Keratinocyte (primary cell): ENCODE data around the gene ADAMTS16. TPM values are rescaled to one million over a fixed set of nuclear protein-coding genes. Genes with fewer than 3 reads are reported as not detected.

Experiments
- DNase-seq: peaks from one replicate; pipeline ENCODE4 v3.0.0-alpha.2; 2011; ENCODE audit warnings: low read depth, missing footprints, low spot score
- FAIRE-seq: peaks from 2 replicates; lab custom pipeline; 2011; peaks lifted over from hg19 to GRCh38; lab: Jason Lieb, UNC
- H2AFZ ChIP-seq: 2 replicates; pipeline ENCODE4 v1.6.0; 2012; ENCODE audit warnings: low read length, control low read depth, inconsistent platforms; ENCODE audit not compliant: control insufficient read depth
- H3K27ac ChIP-seq: 2 replicates; pipeline ENCODE4 v1.5.1; 2011; ENCODE audit warnings: low read length; ENCODE audit not compliant: control insufficient read depth, insufficient read depth
- H3K27me3 ChIP-seq: 3 replicates; pipeline ENCODE4 v1.6.0; 2011; ENCODE audit warnings: low read length; ENCODE audit not compliant: control insufficient read depth, insufficient read depth; ENCODE audit errors: extremely low read depth
- H3K36me3 ChIP-seq, 2 experiments: 2 replicates in 1 of 2; 3 replicates in 1 of 2; pipeline ENCODE4 v1.5.1; 2011; ENCODE audit warnings: low read length in 2 of 2, mild to moderate bottlenecking in 1 of 2; ENCODE audit not compliant: control insufficient read depth in 2 of 2, insufficient read depth in 2 of 2; ENCODE audit errors: extremely low read depth in 1 of 2
- H3K4me1 ChIP-seq: 3 replicates; pipeline ENCODE4 v1.5.1; 2011; ENCODE audit warnings: low read length; ENCODE audit not compliant: control insufficient read depth, insufficient read depth; ENCODE audit errors: extremely low read depth
- H3K4me2 ChIP-seq: 3 replicates; pipeline ENCODE4 v1.6.0; 2011; ENCODE audit warnings: low read depth, low read length; ENCODE audit not compliant: control insufficient read depth, insufficient read depth; ENCODE audit errors: extremely low read depth
- H3K4me3 ChIP-seq, 3 experiments: fragments of 200-600 bp in 1 of 3; sonication (generic) in 1 of 3; 2 replicates in 2 of 3; 3 replicates in 1 of 3; pipeline ENCODE4 v1.5.1; 2011 to 2016; ENCODE audit warnings: low read length in 3 of 3, mild to moderate bottlenecking in 3 of 3, control low read depth in 2 of 3, inconsistent platforms in 1 of 3, low read depth in 1 of 3, mixed read lengths in 1 of 3, mixed run types in 1 of 3, moderate library complexity in 1 of 3; ENCODE audit not compliant: control insufficient read depth in 2 of 3, insufficient read depth in 2 of 3; ENCODE audit errors: extremely low read depth in 1 of 3
- H3K79me2 ChIP-seq: 2 replicates; pipeline ENCODE4 v1.6.0; 2012; ENCODE audit warnings: low read length; ENCODE audit not compliant: control insufficient read depth, insufficient read depth
- H3K9ac ChIP-seq: 3 replicates; pipeline ENCODE4 v1.6.0; 2011; ENCODE audit warnings: low read length; ENCODE audit not compliant: control insufficient read depth, insufficient read depth; ENCODE audit errors: extremely low read depth
- H3K9me1 ChIP-seq: 3 replicates; pipeline ENCODE4 v1.6.0; 2011; ENCODE audit warnings: low read length; ENCODE audit not compliant: control insufficient read depth, insufficient read depth; ENCODE audit errors: extremely low read depth
- H3K9me3 ChIP-seq: 2 replicates; pipeline ENCODE4 v1.5.1; 2012; ENCODE audit warnings: low read depth, low read length; ENCODE audit not compliant: control insufficient read depth
- H4K20me1 ChIP-seq: 3 replicates; pipeline ENCODE4 v1.6.0; 2011; ENCODE audit warnings: low read length; ENCODE audit not compliant: control insufficient read depth, insufficient read depth; ENCODE audit errors: extremely low read depth
- EZH2 ChIP-seq: IDR thresholded peaks from one replicate; pipeline ENCODE4 v1.6.1; 2012; ENCODE audit warnings: inconsistent platforms, mild to moderate bottlenecking, low read length, moderate library complexity
- dilution Hi-C: fragments of 300-500 bp; cut with MboI; formaldehyde crosslinking; loops from one replicate; pipeline ENCODE4 v1.7.0; 2020; ENCODE audit warnings: low sequenced_read_pairs; ENCODE audit not compliant: extremely low pct_ligation_motif_present
- polyA plus RNA-seq, 5 experiments: library from polyadenylated mRNA; depleted of rRNA in 3 of 5; stranded (reverse) in 3 of 5; stranded (forward) in 1 of 5; unstranded in 1 of 5; fragments of >200 nt; gene quantifications; 1 replicate in 1 of 5; 2 replicates in 3 of 5; 3 replicates in 1 of 5; pipeline versions ENCODE4 v1.2.1 to v1.2.3, GENCODE V29; 2011 to 2012; ENCODE audit warnings: missing spikeins in 2 of 5, low read depth in 1 of 5, low replicate concordance in 1 of 5
- TF ChIP-seq, protein P1 (sequence below), 3 experiments: IDR thresholded peaks in 1 of 3; conservative IDR thresholded peaks in 1 of 3; optimal IDR thresholded peaks in 1 of 3; 2 replicates in 2 of 3; 3 replicates in 1 of 3; pipeline versions ENCODE3 to v1.5.1; 2011; ENCODE audit warnings: low read length in 3 of 3, mild to moderate bottlenecking in 3 of 3, moderate library complexity in 2 of 3, control low read depth in 1 of 3, inconsistent platforms in 1 of 3; ENCODE audit not compliant: insufficient read depth in 2 of 3; ENCODE audit errors: extremely low read depth in 1 of 3

The ADAMTS16 gene
- polyA plus RNA-seq, 1 donor (not counting 4 experiments of a cell fraction or from before 2014, with no cell fraction given), result not detected

GRCh38 chr5:5288201-5288600 lies 148.1 kb downstream of the ADAMTS16 start:
- dilution Hi-C loops, result no loop called here
- Histone ChIP-seq H3K4me3 (no peak overlapping the region), H3K79me2 (no peaks in the 10 kb centered on the region), H2AFZ (no peak overlapping the region), H4K20me1 (no peaks in the 10 kb centered on the region), H3K4me1 (peaks cover 7% of the 10 kb centered on the region), H3K9ac (no peak overlapping the region), H3K9me3 (no peaks in the 10 kb centered on the region), H3K4me2 (no peak overlapping the region), H3K36me3 (no peaks in the 10 kb centered on the region), H3K9me1 (no peaks in the 10 kb centered on the region), H3K27me3 (no peaks in the 10 kb centered on the region), H3K27ac (peak overlapping the region; percentile 42)
- TF ChIP-seq, protein P1, sequence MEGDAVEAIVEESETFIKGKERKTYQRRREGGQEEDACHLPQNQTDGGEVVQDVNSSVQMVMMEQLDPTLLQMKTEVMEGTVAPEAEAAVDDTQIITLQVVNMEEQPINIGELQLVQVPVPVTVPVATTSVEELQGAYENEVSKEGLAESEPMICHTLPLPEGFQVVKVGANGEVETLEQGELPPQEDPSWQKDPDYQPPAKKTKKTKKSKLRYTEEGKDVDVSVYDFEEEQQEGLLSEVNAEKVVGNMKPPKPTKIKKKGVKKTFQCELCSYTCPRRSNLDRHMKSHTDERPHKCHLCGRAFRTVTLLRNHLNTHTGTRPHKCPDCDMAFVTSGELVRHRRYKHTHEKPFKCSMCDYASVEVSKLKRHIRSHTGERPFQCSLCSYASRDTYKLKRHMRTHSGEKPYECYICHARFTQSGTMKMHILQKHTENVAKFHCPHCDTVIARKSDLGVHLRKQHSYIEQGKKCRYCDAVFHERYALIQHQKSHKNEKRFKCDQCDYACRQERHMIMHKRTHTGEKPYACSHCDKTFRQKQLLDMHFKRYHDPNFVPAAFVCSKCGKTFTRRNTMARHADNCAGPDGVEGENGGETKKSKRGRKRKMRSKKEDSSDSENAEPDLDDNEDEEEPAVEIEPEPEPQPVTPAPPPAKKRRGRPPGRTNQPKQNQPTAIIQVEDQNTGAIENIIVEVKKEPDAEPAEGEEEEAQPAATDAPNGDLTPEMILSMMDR (optimal IDR thresholded peaks at IDR 0.05 in 1 of 3, IDR thresholded peaks at IDR 0.05 in 1 of 3, conservative IDR thresholded peaks at IDR 0.05 in 1 of 3; ENCODE audit: extremely low read depth in 1 of 3, insufficient read depth in 2 of 3, low read length in 3 of 3), result no peak
- no peak for TF ChIP-seq EZH2
- FAIRE-seq (no peak), DNase-seq (no peak)

- no peak for DNase-seq
- Histone ChIP-seq H4K20me1 (no peaks in the 10 kb centered on the region), H3K36me3 (no peaks in the 10 kb centered on the region), H3K4me3 (no peak overlapping the region), H3K79me2 (no peaks in the 10 kb centered on the region), H3K9me3 (no peaks in the 10 kb centered on the region), H3K4me1 (peaks cover 7% of the 10 kb centered on the region), H3K9me1 (no peaks in the 10 kb centered on the region), H2AFZ (no peak overlapping the region), H3K9ac (no peak overlapping the region), H3K4me2 (no peak overlapping the region), H3K27me3 (no peaks in the 10 kb centered on the region), H3K27ac (no peak overlapping the region)
- FAIRE-seq, result no peak
- TF ChIP-seq, protein P1 (optimal IDR thresholded peaks at IDR 0.05 in 1 of 3, IDR thresholded peaks at IDR 0.05 in 1 of 3, conservative IDR thresholded peaks at IDR 0.05 in 1 of 3; ENCODE audit: extremely low read depth in 1 of 3, insufficient read depth in 2 of 3, low read length in 3 of 3), result no peak
- TF ChIP-seq EZH2, result no peak
- dilution Hi-C loops, result no loop called here
These were observed 149.4 kb downstream of the ADAMTS16 start for GRCh38 chr5:5289537-5289936.
